ENCODE data around the gene FOXP1. TPM values are rescaled to one million over a fixed set of nuclear protein-coding genes. Genes with fewer than 3 reads are reported as not detected.

The FOXP1 gene
- total and polyA plus RNA-seq, 2 donors from 2014 or later, result 6.7 to 87.2 TPM

DNA sequence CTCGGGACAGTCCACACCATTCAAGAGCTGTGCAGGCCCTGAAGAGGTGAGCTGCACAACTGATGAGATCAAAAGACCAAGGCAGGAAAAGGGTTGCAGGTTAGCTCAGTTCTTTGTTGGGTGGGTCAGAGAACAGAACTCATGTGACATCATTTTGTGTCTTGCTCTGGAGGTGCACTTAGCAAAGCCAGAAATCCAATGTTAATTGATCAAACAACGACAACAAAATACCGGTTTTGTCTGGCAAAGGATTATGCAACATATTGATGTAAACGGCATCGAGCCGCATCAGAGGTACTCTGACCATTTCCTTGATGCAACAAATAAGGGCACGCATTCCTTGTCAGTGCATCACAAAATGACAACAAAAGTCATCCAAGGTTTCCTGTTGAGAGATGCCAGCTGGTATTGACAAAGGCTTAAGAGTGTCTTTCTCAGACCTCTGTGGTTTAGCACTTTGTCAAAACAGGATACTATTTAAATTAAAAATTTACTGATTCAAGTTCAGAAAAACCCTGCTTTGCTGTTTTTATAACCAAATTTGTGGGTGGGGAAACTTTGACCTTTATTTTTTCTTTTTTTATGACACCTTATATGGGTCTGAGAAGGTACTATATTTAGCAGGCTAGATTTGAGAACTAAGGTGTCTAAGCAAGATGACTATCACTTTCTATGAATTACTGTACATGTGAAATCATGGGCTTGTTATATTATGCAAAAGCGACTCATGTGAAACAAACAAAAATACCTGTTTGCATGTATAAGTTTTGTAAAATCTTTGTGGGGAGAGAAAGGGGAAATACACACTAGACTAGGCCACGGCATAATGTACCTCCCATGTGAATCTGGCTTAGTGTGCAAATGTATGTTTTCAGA lies 496.1 kb downstream of the FOXP1 start:
- no peak for DNase-seq
- intact Hi-C loops (cut with DNase I), result no loop called here

DNA sequence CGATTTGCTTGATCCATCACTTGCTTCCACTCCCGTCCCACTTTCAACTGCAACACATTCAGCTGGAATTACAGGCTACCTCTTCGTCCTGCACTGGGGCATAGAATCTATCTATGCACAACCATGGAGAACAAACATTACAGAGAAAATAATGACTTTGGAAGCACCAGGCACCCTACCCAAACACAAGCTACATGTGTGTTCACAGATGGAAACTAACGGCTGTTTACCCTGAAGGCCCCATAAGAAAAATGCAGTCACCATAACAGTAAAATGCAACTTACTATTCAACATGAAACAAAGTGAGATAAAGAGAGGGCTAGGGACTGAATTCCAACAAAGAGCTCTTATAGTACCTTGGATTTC lies 496.8 kb downstream of the FOXP1 start:
- Histone ChIP-seq H3K4me1 (ENCODE audit: control insufficient read depth in 2 of 3, insufficient read depth in 2 of 3, low read depth in 1 of 3, low read length in 3 of 3) (peaks cover 0 to 5% (median 0%) of the 10 kb centered on the region in 3 donors), H3K36me3 (ENCODE audit: control insufficient read depth in 2 of 3, insufficient read depth in 3 of 3, low read length in 3 of 3) (no peaks in the 10 kb centered on the region), H3K9me3 (ENCODE audit: control insufficient read depth in 2 of 3, insufficient read depth in 1 of 3, low read length in 3 of 3) (no peaks in the 10 kb centered on the region), H3K27me3 (ENCODE audit: control insufficient read depth, insufficient read depth, low read length) (no peaks in the 10 kb centered on the region), H3K27ac (ENCODE audit: low read depth in 2 of 2, low read length in 2 of 2) (no peak overlapping the region), H3K4me3 (ENCODE audit: low read length in 3 of 3) (no peak overlapping the region), H3K9ac (ENCODE audit: low read length in 3 of 3) (no peak overlapping the region)
- FAIRE-seq, result no peak
- DNase-seq, result no peak
- TF ChIP-seq, protein P1, sequence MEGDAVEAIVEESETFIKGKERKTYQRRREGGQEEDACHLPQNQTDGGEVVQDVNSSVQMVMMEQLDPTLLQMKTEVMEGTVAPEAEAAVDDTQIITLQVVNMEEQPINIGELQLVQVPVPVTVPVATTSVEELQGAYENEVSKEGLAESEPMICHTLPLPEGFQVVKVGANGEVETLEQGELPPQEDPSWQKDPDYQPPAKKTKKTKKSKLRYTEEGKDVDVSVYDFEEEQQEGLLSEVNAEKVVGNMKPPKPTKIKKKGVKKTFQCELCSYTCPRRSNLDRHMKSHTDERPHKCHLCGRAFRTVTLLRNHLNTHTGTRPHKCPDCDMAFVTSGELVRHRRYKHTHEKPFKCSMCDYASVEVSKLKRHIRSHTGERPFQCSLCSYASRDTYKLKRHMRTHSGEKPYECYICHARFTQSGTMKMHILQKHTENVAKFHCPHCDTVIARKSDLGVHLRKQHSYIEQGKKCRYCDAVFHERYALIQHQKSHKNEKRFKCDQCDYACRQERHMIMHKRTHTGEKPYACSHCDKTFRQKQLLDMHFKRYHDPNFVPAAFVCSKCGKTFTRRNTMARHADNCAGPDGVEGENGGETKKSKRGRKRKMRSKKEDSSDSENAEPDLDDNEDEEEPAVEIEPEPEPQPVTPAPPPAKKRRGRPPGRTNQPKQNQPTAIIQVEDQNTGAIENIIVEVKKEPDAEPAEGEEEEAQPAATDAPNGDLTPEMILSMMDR (IDR thresholded peaks at IDR 0.05; ENCODE audit: borderline replicate concordance, extremely low read depth, insufficient read depth), result no peak
- intact Hi-C loops (cut with DNase I), result no loop called here

More for the DNA sequence above, 496.1 kb downstream of the FOXP1 start:
- no peak overlapping the region for H3K4me3 ChIP-seq (ENCODE audit: low read length in 3 of 3)
- no peak for FAIRE-seq
- H3K4me1 ChIP-seq (ENCODE audit: control insufficient read depth in 2 of 3, insufficient read depth in 2 of 3, low read depth in 1 of 3, low read length in 3 of 3), result peaks cover 0 to 5% (median 0%) of the 10 kb centered on the region in 3 donors
- TF ChIP-seq, protein P1 (IDR thresholded peaks at IDR 0.05; ENCODE audit: borderline replicate concordance, extremely low read depth, insufficient read depth), result no peak
- H3K36me3 ChIP-seq (ENCODE audit: control insufficient read depth in 2 of 3, insufficient read depth in 3 of 3, low read length in 3 of 3), result no peaks in the 10 kb centered on the region
- H3K9ac ChIP-seq (ENCODE audit: low read length in 3 of 3), result no peak overlapping the region
- H3K27me3 ChIP-seq (ENCODE audit: control insufficient read depth, insufficient read depth, low read length), result no peaks in the 10 kb centered on the region
- no peak overlapping the region for H3K27ac ChIP-seq (ENCODE audit: low read depth in 2 of 2, low read length in 2 of 2)
- no peaks in the 10 kb centered on the region for H3K9me3 ChIP-seq (ENCODE audit: control insufficient read depth in 2 of 3, insufficient read depth in 1 of 3, low read length in 3 of 3)

DNA sequence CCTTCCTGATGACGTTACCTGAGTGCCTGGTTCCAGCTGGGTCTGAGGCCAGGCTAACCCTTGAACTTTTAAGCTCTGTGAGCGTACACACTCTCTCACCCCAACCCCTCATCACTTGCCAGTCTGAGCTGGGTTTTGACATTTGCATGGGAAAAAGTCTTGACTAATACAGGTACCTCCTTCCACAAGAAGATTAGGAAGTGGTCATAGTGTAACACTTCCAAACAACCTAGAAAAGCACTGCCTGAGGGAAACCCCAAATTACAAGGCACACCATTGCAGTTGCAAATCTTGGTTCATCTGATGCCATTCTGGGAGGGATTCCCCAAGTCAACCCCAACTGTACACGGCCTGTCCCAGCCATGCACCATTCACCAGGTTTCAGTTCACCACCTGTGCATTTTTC lies 499.8 kb downstream of the FOXP1 start:
- Histone ChIP-seq H3K4me1 (ENCODE audit: control insufficient read depth in 2 of 3, insufficient read depth in 2 of 3, low read depth in 1 of 3, low read length in 3 of 3) (peaks cover 0 to 2% (median 0%) of the 10 kb centered on the region in 3 donors), H3K9ac (ENCODE audit: low read length in 3 of 3) (no peak overlapping the region), H3K36me3 (ENCODE audit: control insufficient read depth in 2 of 3, insufficient read depth in 3 of 3, low read length in 3 of 3) (no peaks in the 10 kb centered on the region), H3K27me3 (ENCODE audit: control insufficient read depth, insufficient read depth, low read length) (no peaks in the 10 kb centered on the region), H3K27ac (ENCODE audit: low read depth in 2 of 2, low read length in 2 of 2) (no peak overlapping the region), H3K4me3 (ENCODE audit: low read length in 3 of 3) (no peak overlapping the region), H3K9me3 (ENCODE audit: control insufficient read depth in 2 of 3, insufficient read depth in 1 of 3, low read length in 3 of 3) (no peaks in the 10 kb centered on the region)
- intact Hi-C loops (cut with DNase I), result no loop called here
- DNase-seq, result peak in 1 of 5 donors; percentile 1
- no peak for FAIRE-seq
- TF ChIP-seq, protein P1 (IDR thresholded peaks at IDR 0.05; ENCODE audit: borderline replicate concordance, extremely low read depth, insufficient read depth), result no peak
